Left lung (tissue), 10 donors: Measurements from ENCODE around the gene MAPK8IP1. TPM values are rescaled to one million over a fixed set of nuclear protein-coding genes. Genes with fewer than 3 reads are reported as not detected.
A peak's percentile ranks its signal among the peaks of the same experiment; 100 is the strongest.

Experiments used
- ATAC-seq: fragments of 200-7000 bp; cut with Tn5 transposase; one replicate; pipeline ENCODE4 v1.9.1; 2020; ENCODE audit warnings: moderate library complexity
- DNase-seq, 4 donors: peaks; one replicate each; pipeline ENCODE4 v3.0.0-alpha.2; 2013 to 2020
- H3K27ac ChIP-seq, 2 donors: fragments of 200-600 bp; sonication (generic) in 1 of 2; one replicate each; pipeline versions ENCODE4 v1.5.0 to v1.8.0; 2020 to 2021
- H3K27me3 ChIP-seq, 2 donors: fragments of 200-600 bp; sonication (generic) in 1 of 2; one replicate each; pipeline versions ENCODE4 v1.5.0 to v1.8.0; 2020 to 2021
- H3K36me3 ChIP-seq, 2 donors: fragments of 200-600 bp; sonication (generic) in 1 of 2; one replicate each; pipeline versions ENCODE4 v1.5.0 to v1.8.0; 2020 to 2021
- H3K4me1 ChIP-seq, 2 donors: fragments of 200-600 bp; one replicate each; pipeline ENCODE4 v1.8.0; 2021
- H3K4me3 ChIP-seq, 2 donors: fragments of 200-600 bp; sonication (generic) in 1 of 2; one replicate each; pipeline versions ENCODE4 v1.5.0 to v1.8.0; 2020 to 2021; ENCODE audit warnings: mild to moderate bottlenecking in 1 of 2
- H3K9me3 ChIP-seq, 2 donors: fragments of 200-600 bp; sonication (generic) in 1 of 2; one replicate each; pipeline versions ENCODE4 v1.5.0 to v1.8.0; 2020 to 2021
- intact Hi-C, 2 donors: fragments of 100-400 bp; cut with DNase I; formaldehyde crosslinking; loops; one replicate each; pipeline versions ENCODE4 v1.11.2 to v1.14.2; 2022
- polyA plus RNA-seq, 6 donors: library from polyadenylated mRNA; unstranded; fragments of 120-200 nt; gene quantifications; one replicate each; pipeline ENCODE4 v1.2.1, GENCODE V29; 2013; ENCODE audit not compliant: insufficient read length in 6 of 6
- total RNA-seq, 2 donors: library from RNA; stranded (reverse); fragmentation: NEBNext Ultra II Directional; extraction: Animal tissue kit (Norgen Biotek cat#: 25700); gene quantifications; one replicate each; pipeline ENCODE4 v1.2.1, GENCODE V29; 2021
- TF ChIP-seq, protein P1 (sequence below), 2 donors: fragments of 200-600 bp; sonication (generic) in 1 of 2; IDR thresholded peaks; one replicate each; pipeline versions ENCODE4 v1.5.0 to v1.8.0; 2021; ENCODE audit warnings: antibody characterized with exemption in 2 of 2
- donor health status: DM: no; HTN: yes; CAD: no.
- donor health status: DM: no; HTN: no; CAD: no.

MAPK8IP1 gene
- total and polyA plus RNA-seq, 8 donors, result 4.3 to 10.4 (median 6.9) TPM

DNA sequence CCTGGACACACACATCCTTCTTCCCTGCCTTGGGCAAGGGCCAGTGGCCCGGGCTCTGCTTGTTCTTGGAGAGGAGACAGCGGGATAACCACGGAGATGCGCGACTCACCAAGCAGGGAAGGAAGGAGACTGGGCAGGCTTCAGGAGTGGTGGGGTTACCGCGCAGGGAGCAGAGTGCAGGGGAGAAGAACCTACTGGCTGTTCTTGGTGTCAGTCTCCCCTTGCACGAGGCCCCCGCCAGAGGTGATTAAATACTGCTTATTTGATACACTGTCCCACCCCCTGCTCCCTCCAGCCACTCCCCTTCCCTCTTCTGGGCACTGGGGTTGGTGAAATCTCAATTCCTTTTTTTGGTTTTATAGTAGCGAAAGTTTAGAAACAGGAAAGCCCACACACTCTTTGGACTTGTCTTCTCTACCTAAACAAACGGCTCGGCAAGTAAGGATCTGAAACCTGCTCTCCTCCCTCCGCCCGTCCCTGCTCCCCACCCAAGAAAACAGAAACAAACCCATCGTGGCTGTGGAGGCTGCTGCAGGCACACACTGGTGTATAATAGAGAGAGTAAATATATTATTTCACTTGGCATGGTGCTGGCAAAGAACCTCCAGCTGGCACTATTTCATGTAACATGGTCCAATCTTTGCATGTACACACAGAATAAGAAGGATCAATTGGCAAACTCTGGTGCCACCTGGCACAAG lies 47.8 kb downstream of the MAPK8IP1 start:
- DNase-seq, result peak in 1 of 4 donors; percentile 68
- H3K9me3 ChIP-seq, result no peaks in the 10 kb centered on the region
- no peak overlapping the region for H3K27ac ChIP-seq
- no peak overlapping the region for H3K4me3 ChIP-seq
- H3K36me3 ChIP-seq, result peaks cover 0 to 77% of the 10 kb centered on the region in 2 donors
- H3K27me3 ChIP-seq, result no peaks in the 10 kb centered on the region
- intact Hi-C loops, result no loop called here
- TF ChIP-seq, protein P1, sequence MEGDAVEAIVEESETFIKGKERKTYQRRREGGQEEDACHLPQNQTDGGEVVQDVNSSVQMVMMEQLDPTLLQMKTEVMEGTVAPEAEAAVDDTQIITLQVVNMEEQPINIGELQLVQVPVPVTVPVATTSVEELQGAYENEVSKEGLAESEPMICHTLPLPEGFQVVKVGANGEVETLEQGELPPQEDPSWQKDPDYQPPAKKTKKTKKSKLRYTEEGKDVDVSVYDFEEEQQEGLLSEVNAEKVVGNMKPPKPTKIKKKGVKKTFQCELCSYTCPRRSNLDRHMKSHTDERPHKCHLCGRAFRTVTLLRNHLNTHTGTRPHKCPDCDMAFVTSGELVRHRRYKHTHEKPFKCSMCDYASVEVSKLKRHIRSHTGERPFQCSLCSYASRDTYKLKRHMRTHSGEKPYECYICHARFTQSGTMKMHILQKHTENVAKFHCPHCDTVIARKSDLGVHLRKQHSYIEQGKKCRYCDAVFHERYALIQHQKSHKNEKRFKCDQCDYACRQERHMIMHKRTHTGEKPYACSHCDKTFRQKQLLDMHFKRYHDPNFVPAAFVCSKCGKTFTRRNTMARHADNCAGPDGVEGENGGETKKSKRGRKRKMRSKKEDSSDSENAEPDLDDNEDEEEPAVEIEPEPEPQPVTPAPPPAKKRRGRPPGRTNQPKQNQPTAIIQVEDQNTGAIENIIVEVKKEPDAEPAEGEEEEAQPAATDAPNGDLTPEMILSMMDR (IDR thresholded peaks at IDR 0.05), result no peak
- peaks cover 0 to 22% of the 10 kb centered on the region in 2 donors for H3K4me1 ChIP-seq
- no peak for ATAC-seq

DNA sequence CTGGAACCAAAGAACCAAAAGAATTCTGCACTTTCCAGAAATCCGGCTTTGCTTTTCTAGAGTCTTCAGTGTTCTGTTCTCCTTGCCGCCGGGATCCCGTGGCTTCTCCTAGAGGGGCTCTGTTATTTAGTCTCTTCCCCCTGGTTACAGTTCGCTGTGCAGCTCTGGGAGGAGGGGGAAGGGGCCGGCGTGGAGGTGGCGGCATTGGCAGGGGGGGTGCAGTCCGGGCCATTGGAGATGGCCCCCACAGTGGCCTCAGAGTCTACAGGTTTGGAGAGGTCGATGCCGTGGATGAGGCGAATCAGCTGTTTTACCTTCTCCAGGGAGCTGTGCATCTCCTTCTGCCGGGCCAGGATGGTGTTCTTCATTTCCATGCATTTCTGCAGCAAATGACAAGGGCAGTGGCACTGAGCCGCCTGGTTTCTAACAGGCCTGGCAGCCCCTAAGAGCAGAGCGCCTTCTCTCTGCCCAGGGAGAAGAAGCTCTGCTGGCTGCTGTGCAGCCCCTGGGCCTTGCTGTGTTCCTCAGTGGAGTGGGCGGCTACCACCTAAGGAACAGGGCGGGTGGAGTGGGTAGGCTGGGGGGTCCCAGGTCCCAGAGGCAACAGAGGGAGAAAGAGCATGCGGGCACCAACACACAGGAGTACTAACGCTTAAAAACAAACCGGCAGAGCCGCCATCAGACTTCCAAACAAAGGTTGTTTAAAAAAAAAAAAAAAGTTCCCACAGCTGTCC lies 48.6 kb downstream of the MAPK8IP1 start:
- H3K4me3 ChIP-seq, result no peak overlapping the region
- TF ChIP-seq, protein P1 (IDR thresholded peaks at IDR 0.05), result no peak

DNA sequence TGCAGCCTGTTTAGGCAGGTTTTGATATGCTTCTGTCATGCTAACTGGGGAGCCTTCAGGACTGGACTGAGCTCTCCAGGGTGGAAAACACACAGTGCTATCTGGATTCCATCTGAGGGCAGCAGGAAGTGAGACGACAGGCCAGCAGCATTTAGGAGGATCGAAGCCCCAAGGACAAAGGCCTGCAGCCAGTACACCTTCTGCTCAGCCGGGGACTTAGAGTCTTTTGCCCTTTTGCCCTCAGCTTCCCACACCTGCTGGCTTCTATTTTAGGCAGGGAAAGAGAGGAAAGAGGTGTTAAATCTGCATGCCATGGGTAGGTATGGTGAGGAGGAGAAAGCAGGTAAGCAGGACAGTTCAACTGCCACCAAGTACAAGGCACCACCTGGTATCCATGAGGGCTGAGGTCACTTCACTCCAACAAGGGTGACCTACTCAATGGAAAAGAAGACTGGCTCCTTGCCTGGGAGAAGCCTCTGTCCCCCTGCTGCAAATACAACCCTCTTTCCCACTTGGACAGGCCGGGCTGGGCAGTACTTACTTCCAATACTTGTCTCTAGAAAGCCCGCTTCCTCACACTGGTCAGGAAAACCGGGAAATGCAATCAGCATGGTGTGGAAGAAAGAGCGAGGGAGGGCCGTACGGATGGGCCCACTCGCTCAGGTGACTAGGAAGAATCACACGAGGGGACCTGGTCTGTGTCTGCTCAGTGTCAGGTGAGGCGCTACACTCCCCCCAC lies 49.3 kb downstream of the MAPK8IP1 start:
- H3K9me3 ChIP-seq, result no peaks in the 10 kb centered on the region
- no peaks in the 10 kb centered on the region for H3K27me3 ChIP-seq

More for the DNA sequence above, 48.6 kb downstream of the MAPK8IP1 start:
- intact Hi-C loops, result no loop called here
- Histone ChIP-seq H3K27me3 (no peaks in the 10 kb centered on the region), H3K36me3 (peaks cover 0 to 78% of the 10 kb centered on the region in 2 donors), H3K27ac (no peak overlapping the region), H3K9me3 (no peaks in the 10 kb centered on the region), H3K4me1 (peaks cover 0 to 22% of the 10 kb centered on the region in 2 donors)
- ATAC-seq, result no peak
- no peak for DNase-seq

GRCh38 chr11:45935349-45936064 lies 50.1 kb downstream of the MAPK8IP1 start:
- intact Hi-C loops, result no loop called here
- H3K27me3 ChIP-seq, result no peaks in the 10 kb centered on the region
- no peak overlapping the region for H3K27ac ChIP-seq
- TF ChIP-seq, protein P1 (IDR thresholded peaks at IDR 0.05), result no peak
- peaks cover 0 to 12% of the 10 kb centered on the region in 2 donors for H3K4me1 ChIP-seq
- ATAC-seq (no peak), DNase-seq (no peak)
- H3K4me3 ChIP-seq, result no peak overlapping the region
- H3K9me3 ChIP-seq, result no peaks in the 10 kb centered on the region
- H3K36me3 ChIP-seq, result peaks cover 0 to 78% of the 10 kb centered on the region in 2 donors

More for the DNA sequence above, 49.3 kb downstream of the MAPK8IP1 start:
- no peak for DNase-seq
- intact Hi-C loops, result no loop called here
- peaks cover 0 to 19% of the 10 kb centered on the region in 2 donors for H3K4me1 ChIP-seq
- no peak for ATAC-seq
- TF ChIP-seq, protein P1 (IDR thresholded peaks at IDR 0.05), result no peak
- no peak overlapping the region for H3K27ac ChIP-seq
- H3K36me3 ChIP-seq, result peaks cover 0 to 78% of the 10 kb centered on the region in 2 donors
- H3K4me3 ChIP-seq, result no peak overlapping the region
